Liver (tissue), 9 donors: ENCODE data around the gene RGMA. TPM values are rescaled to one million over a fixed set of nuclear protein-coding genes. Genes with fewer than 3 reads are reported as not detected.

Experiments used
- DNase-seq: peaks from one replicate; pipeline ENCODE4 v3.0.0-alpha.2; 2017; ENCODE audit warnings: low spot score
- H3K27ac ChIP-seq, 2 donors: one replicate each; pipeline ENCODE4 v1.7.0; 2013; ENCODE audit warnings: inconsistent platforms in 2 of 2, low read length in 2 of 2, control low read depth in 1 of 2, low read depth in 1 of 2, mild to moderate bottlenecking in 1 of 2
- H3K27me3 ChIP-seq, 4 donors: one replicate each; pipeline versions ENCODE4 v1.6.1 to v1.7.0; 2013; ENCODE audit warnings: low read length in 3 of 4, inconsistent platforms in 1 of 4, mild to moderate bottlenecking in 1 of 4, moderate library complexity in 1 of 4; ENCODE audit not compliant: control insufficient read depth in 4 of 4, insufficient read depth in 4 of 4
- H3K36me3 ChIP-seq, 4 donors: one replicate each; pipeline versions ENCODE4 v1.6.1 to v1.7.0; 2013; ENCODE audit warnings: low read length in 3 of 4, mild to moderate bottlenecking in 3 of 4, low read depth in 1 of 4, moderate library complexity in 1 of 4; ENCODE audit not compliant: control insufficient read depth in 4 of 4, insufficient read depth in 3 of 4
- H3K4me1 ChIP-seq, 4 donors: one replicate each; pipeline versions ENCODE4 v1.6.1 to v1.7.0; 2013; ENCODE audit warnings: low read length in 3 of 4, mild to moderate bottlenecking in 3 of 4, moderate library complexity in 1 of 4; ENCODE audit not compliant: control insufficient read depth in 4 of 4, insufficient read depth in 4 of 4
- H3K4me3 ChIP-seq, 3 donors: one replicate each; pipeline versions ENCODE4 v1.6.1 to v1.7.0; 2013; ENCODE audit warnings: low read length in 3 of 3, control low read depth in 1 of 3, low read depth in 1 of 3, mild to moderate bottlenecking in 1 of 3
- H3K9ac ChIP-seq, 2 donors: one replicate each; pipeline ENCODE4 v1.7.0; 2013; ENCODE audit warnings: low read length in 2 of 2, mild to moderate bottlenecking in 2 of 2, moderate library complexity in 2 of 2, control low read depth in 1 of 2, low read depth in 1 of 2
- H3K9me3 ChIP-seq, 4 donors: one replicate each; pipeline versions ENCODE4 v1.6.1 to v1.7.0; 2013; ENCODE audit warnings: low read length in 3 of 4; ENCODE audit not compliant: control insufficient read depth in 4 of 4
- ATF3 ChIP-seq: IDR thresholded peaks from 2 replicates; pipeline ENCODE4 v1.6.1; 2016; ENCODE audit warnings: antibody characterized with exemption
- CTCF ChIP-seq: fragments of 150-350 bp; IDR thresholded peaks from 2 replicates; pipeline ENCODE4 v1.5.1; 2017; ENCODE audit warnings: improper control_type of control experiment, low read depth, low read length; ENCODE audit not compliant: missing input control
- EGR1 ChIP-seq, 2 donors: IDR thresholded peaks; 2 replicates each; pipeline ENCODE4 v1.6.1; 2016 to 2018; ENCODE audit warnings: antibody characterized with exemption in 2 of 2, low read depth in 2 of 2
- FOXA1 ChIP-seq: IDR thresholded peaks from 2 replicates; pipeline ENCODE4 v1.6.1; 2016; ENCODE audit warnings: antibody characterized with exemption
- FOXA2 ChIP-seq: IDR thresholded peaks from 2 replicates; pipeline ENCODE4 v1.6.1; 2016; ENCODE audit warnings: antibody characterized with exemption
- GABPA ChIP-seq, 2 donors: IDR thresholded peaks in 1 of 2; conservative IDR thresholded peaks in 1 of 2; 2 replicates each; pipeline ENCODE4 v1.6.1; 2016; ENCODE audit warnings: antibody characterized with exemption in 2 of 2, mild to moderate bottlenecking in 1 of 2, moderate library complexity in 1 of 2
- HNF4A ChIP-seq, 2 donors: conservative IDR thresholded peaks; 2 replicates each; pipeline ENCODE4 v1.6.1; 2016; ENCODE audit warnings: antibody characterized with exemption in 2 of 2, mild to moderate bottlenecking in 2 of 2
- HNF4G ChIP-seq: IDR thresholded peaks from 2 replicates; pipeline ENCODE4 v1.6.1; 2016; ENCODE audit warnings: antibody characterized with exemption
- JUND ChIP-seq, 2 donors: IDR thresholded peaks; 2 replicates each; pipeline ENCODE4 v1.6.1; 2016; ENCODE audit warnings: antibody characterized with exemption in 2 of 2
- NR2F2 ChIP-seq: IDR thresholded peaks from 2 replicates; pipeline ENCODE4 v1.6.1; 2016; ENCODE audit warnings: antibody characterized with exemption
- RAD21 ChIP-seq, 2 donors: IDR thresholded peaks; 2 replicates each; pipeline ENCODE4 v1.6.1; 2016; ENCODE audit warnings: antibody characterized with exemption in 2 of 2, mild to moderate bottlenecking in 2 of 2
- REST ChIP-seq: IDR thresholded peaks from 2 replicates; pipeline ENCODE4 v1.6.1; 2016; ENCODE audit warnings: antibody characterized with exemption, mild to moderate bottlenecking
- RXRA ChIP-seq, 2 donors: IDR thresholded peaks; 2 replicates each; pipeline ENCODE4 v1.6.1; 2017 to 2018; ENCODE audit warnings: antibody characterized with exemption in 2 of 2, mild to moderate bottlenecking in 1 of 2
- SP1 ChIP-seq: IDR thresholded peaks from 2 replicates; pipeline ENCODE4 v1.6.1; 2018; ENCODE audit warnings: antibody characterized with exemption, mild to moderate bottlenecking
- TAF1 ChIP-seq: conservative IDR thresholded peaks from 2 replicates; pipeline ENCODE4 v1.6.1; 2016; ENCODE audit warnings: antibody characterized with exemption, mild to moderate bottlenecking
- YY1 ChIP-seq: IDR thresholded peaks from 2 replicates; pipeline ENCODE4 v1.6.1; 2016; ENCODE audit warnings: antibody characterized with exemption, mild to moderate bottlenecking
- ZBTB33 ChIP-seq: IDR thresholded peaks from 2 replicates; pipeline ENCODE4 v1.6.1; 2016; ENCODE audit warnings: antibody characterized with exemption
- WGBS: extraction: QIAGEN DNeasy Blood & Tissue Kit; methylation state at CpG from one replicate; pipeline ENCODE4 v1.1.7; 2013; 5-methylcytosine and 5-hydroxymethylcytosine counted together
- polyA plus RNA-seq, 2 donors: library from polyadenylated mRNA; stranded (reverse) in 1 of 2; unstranded in 1 of 2; fragments of 200-250 nt in 1 of 2; fragments of >200 nt in 1 of 2; fragmentation: Nextera tagmentation in 1 of 2; extraction: Ambion mirVana in 1 of 2; gene quantifications; one replicate each; pipeline versions ENCODE4 v1.2.1 to v1.2.3, GENCODE V29; 2013 to 2015
- total RNA-seq, 2 donors: library from RNA; depleted of rRNA; stranded (reverse); fragments of >200 nt; gene quantifications; one replicate each; pipeline ENCODE4 v1.2.3, GENCODE V29; 2014
- donor health status: healthy.
- donor health status: healthy.
- donor health status: healthy.
- donor health status: healthy.
- donor health status: healthy.

Gene RGMA
- total and polyA plus RNA-seq, 4 donors, result 0.15 to 0.33 (median 0.18) TPM; not detected in 1

GRCh38 chr15:93049233-93049632 lies 39.8 kb downstream of the RGMA start:
- H3K9ac ChIP-seq, result no peak overlapping the region
- H3K36me3 ChIP-seq, result no peaks in the 10 kb centered on the region
- no peaks in the 10 kb centered on the region for H3K4me1 ChIP-seq
- H3K27me3 ChIP-seq, result no peaks in the 10 kb centered on the region
- H3K9me3 ChIP-seq, result peaks cover 0 to 4% (median 2%) of the 10 kb centered on the region in 4 donors
- no peak overlapping the region for H3K4me3 ChIP-seq
- TF ChIP-seq REST (no peak), NR2F2 (no peak), TAF1 (no peak), HNF4G (no peak), EGR1 (IDR thresholded peaks at IDR 0.05; ENCODE audit: low read depth in 2 of 2) (no peak), GABPA (IDR thresholded peaks at IDR 0.05 in 1 of 2, conservative IDR thresholded peaks at IDR 0.05 in 1 of 2) (no peak), JUND (IDR thresholded peaks at IDR 0.05) (no peak), ZBTB33 (no peak), RXRA (IDR thresholded peaks at IDR 0.05) (no peak), FOXA2 (no peak), FOXA1 (no peak), ATF3 (no peak), SP1 (no peak), CTCF (no peak), RAD21 (IDR thresholded peaks at IDR 0.05) (no peak), HNF4A (conservative IDR thresholded peaks at IDR 0.05) (no peak), YY1 (no peak)
- no peak overlapping the region for H3K27ac ChIP-seq
- 83% methylated on average over 8 of the region's 8 CpGs for WGBS
- DNase-seq, result no peak

GRCh38 chr15:93048759-93049161 lies 40.3 kb downstream of the RGMA start:
- 82% methylated on average over 16 of the region's 16 CpGs for WGBS
- H3K4me1 ChIP-seq, result no peaks in the 10 kb centered on the region
- H3K27me3 ChIP-seq, result no peaks in the 10 kb centered on the region
- TF ChIP-seq NR2F2, result no peak
- TF ChIP-seq TAF1, result no peak
- TF ChIP-seq ZBTB33, result no peak
- no peak for TF ChIP-seq GABPA (IDR thresholded peaks at IDR 0.05 in 1 of 2, conservative IDR thresholded peaks at IDR 0.05 in 1 of 2)
- no peak for TF ChIP-seq SP1
- no peak for TF ChIP-seq EGR1 (IDR thresholded peaks at IDR 0.05; ENCODE audit: low read depth in 2 of 2)
- no peak for TF ChIP-seq FOXA1
- no peak overlapping the region for H3K4me3 ChIP-seq
- no peak overlapping the region for H3K9ac ChIP-seq
- H3K9me3 ChIP-seq, result peaks cover 0 to 4% (median 2%) of the 10 kb centered on the region in 4 donors
- H3K27ac ChIP-seq, result no peak overlapping the region
- H3K36me3 ChIP-seq, result no peaks in the 10 kb centered on the region
- no peak for DNase-seq
